Measurements from ENCODE around the gene NUFIP2.

- TF ChIP-seq, protein P1, sequence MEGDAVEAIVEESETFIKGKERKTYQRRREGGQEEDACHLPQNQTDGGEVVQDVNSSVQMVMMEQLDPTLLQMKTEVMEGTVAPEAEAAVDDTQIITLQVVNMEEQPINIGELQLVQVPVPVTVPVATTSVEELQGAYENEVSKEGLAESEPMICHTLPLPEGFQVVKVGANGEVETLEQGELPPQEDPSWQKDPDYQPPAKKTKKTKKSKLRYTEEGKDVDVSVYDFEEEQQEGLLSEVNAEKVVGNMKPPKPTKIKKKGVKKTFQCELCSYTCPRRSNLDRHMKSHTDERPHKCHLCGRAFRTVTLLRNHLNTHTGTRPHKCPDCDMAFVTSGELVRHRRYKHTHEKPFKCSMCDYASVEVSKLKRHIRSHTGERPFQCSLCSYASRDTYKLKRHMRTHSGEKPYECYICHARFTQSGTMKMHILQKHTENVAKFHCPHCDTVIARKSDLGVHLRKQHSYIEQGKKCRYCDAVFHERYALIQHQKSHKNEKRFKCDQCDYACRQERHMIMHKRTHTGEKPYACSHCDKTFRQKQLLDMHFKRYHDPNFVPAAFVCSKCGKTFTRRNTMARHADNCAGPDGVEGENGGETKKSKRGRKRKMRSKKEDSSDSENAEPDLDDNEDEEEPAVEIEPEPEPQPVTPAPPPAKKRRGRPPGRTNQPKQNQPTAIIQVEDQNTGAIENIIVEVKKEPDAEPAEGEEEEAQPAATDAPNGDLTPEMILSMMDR (IDR thresholded peaks at IDR 0.05): no peak
- TF ChIP-seq ZFX (IDR thresholded peaks at IDR 0.05; ENCODE audit: borderline replicate concordance): no peak
These were observed 78.8 kb downstream of the NUFIP2 start for GRCh38 chr17:29215174-29215573.

Measured in 22Rv1 (cell line).